Measurements from ENCODE around the gene PCTP.

The PCTP gene

DNA sequence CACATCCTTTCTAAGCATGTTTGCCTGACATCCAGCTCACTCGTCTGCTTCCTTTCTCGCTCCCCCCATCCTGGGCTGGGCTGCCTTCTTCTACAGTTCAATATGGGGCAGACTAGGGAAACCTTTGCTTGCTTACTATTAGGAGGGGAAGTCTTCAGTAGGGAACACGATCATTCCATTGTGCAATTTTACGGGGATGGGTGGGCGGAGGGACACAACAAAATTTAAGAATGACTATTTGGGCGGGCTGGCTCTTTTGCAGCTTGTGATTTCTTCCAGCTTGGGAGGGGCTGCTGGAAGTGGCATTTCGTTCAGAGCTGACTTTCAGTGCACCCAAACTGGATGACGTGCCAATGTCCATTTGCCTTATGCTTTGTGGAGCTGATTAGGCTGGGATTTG, 25.4 kb downstream of the PCTP start:
- H3K27me3 ChIP-seq (ENCODE audit: low read depth, low read length) = no peaks in the 10 kb centered on the region
- H3K4me1 ChIP-seq (ENCODE audit: control insufficient read depth in 1 of 2, insufficient read depth in 2 of 2, low read length in 2 of 2) = no peaks in the 10 kb centered on the region
- H3K27ac ChIP-seq (ENCODE audit: low read length) = no peak overlapping the region
- H3K9me3 ChIP-seq (ENCODE audit: control insufficient read depth in 1 of 2, low read length in 2 of 2) = no peaks in the 10 kb centered on the region
- peaks cover 41 to 49% of the 10 kb centered on the region in 2 donors for H3K36me3 ChIP-seq (ENCODE audit: control insufficient read depth in 1 of 2, insufficient read depth in 2 of 2, low read length in 2 of 2)
- no peak overlapping the region for H3K4me3 ChIP-seq (ENCODE audit: low read depth in 1 of 2, low read length in 2 of 2)

DNA sequence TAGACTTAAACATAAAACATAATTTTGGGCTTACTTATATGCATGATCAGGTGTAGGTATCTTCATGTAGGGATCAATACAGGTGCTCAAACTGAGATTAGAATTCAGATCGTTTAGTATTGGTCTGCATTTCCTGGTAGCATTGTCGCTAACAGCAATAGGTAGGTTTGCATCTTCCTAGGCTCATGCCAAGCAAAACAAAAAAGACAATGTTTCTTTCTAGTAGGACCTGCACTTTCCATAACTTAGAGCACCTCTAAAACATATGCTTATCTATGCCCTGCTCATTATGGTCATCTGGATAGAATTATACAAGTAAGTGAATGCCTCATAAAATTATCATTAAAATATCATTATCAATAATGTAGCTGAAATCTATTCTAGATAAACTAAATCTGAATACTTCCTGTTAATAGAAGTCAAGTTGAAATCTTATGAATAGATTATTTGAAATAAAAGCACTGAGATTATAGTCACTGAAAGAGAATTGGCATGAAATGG, 26.7 kb downstream of the PCTP start:
- H3K36me3 ChIP-seq (ENCODE audit: control insufficient read depth in 1 of 2, insufficient read depth in 2 of 2, low read length in 2 of 2) = peaks cover 33 to 43% of the 10 kb centered on the region in 2 donors
- no peaks in the 10 kb centered on the region for H3K9me3 ChIP-seq (ENCODE audit: control insufficient read depth in 1 of 2, low read length in 2 of 2)
- no peak overlapping the region for H3K27ac ChIP-seq (ENCODE audit: low read length)
- H3K27me3 ChIP-seq (ENCODE audit: low read depth, low read length) = no peaks in the 10 kb centered on the region
- H3K4me1 ChIP-seq (ENCODE audit: control insufficient read depth in 1 of 2, insufficient read depth in 2 of 2, low read length in 2 of 2) = no peaks in the 10 kb centered on the region
- no peak overlapping the region for H3K4me3 ChIP-seq (ENCODE audit: low read depth in 1 of 2, low read length in 2 of 2)

GRCh38 chr17:55778389-55779118, 27.7 kb downstream of the PCTP start:
- H3K9me3 ChIP-seq (ENCODE audit: control insufficient read depth in 1 of 2, low read length in 2 of 2) = no peaks in the 10 kb centered on the region
- peaks cover 26 to 33% of the 10 kb centered on the region in 2 donors for H3K36me3 ChIP-seq (ENCODE audit: control insufficient read depth in 1 of 2, insufficient read depth in 2 of 2, low read length in 2 of 2)

GRCh38 chr17:55783684-55784245, 32.9 kb downstream of the PCTP start:
- Histone ChIP-seq H3K27ac (ENCODE audit: low read length) (no peak overlapping the region), H3K36me3 (ENCODE audit: control insufficient read depth in 1 of 2, insufficient read depth in 2 of 2, low read length in 2 of 2) (no peaks in the 10 kb centered on the region), H3K27me3 (ENCODE audit: low read depth, low read length) (no peaks in the 10 kb centered on the region), H3K4me3 (ENCODE audit: low read depth in 1 of 2, low read length in 2 of 2) (no peak overlapping the region), H3K4me1 (ENCODE audit: control insufficient read depth in 1 of 2, insufficient read depth in 2 of 2, low read length in 2 of 2) (no peaks in the 10 kb centered on the region), H3K9me3 (ENCODE audit: control insufficient read depth in 1 of 2, low read length in 2 of 2) (no peaks in the 10 kb centered on the region)

More at GRCh38 chr17:55778389-55779118, 27.7 kb downstream of the PCTP start:
- Histone ChIP-seq H3K4me3 (ENCODE audit: low read depth in 1 of 2, low read length in 2 of 2) (no peak overlapping the region), H3K27ac (ENCODE audit: low read length) (no peak overlapping the region), H3K27me3 (ENCODE audit: low read depth, low read length) (no peaks in the 10 kb centered on the region), H3K4me1 (ENCODE audit: control insufficient read depth in 1 of 2, insufficient read depth in 2 of 2, low read length in 2 of 2) (no peaks in the 10 kb centered on the region)

DNA sequence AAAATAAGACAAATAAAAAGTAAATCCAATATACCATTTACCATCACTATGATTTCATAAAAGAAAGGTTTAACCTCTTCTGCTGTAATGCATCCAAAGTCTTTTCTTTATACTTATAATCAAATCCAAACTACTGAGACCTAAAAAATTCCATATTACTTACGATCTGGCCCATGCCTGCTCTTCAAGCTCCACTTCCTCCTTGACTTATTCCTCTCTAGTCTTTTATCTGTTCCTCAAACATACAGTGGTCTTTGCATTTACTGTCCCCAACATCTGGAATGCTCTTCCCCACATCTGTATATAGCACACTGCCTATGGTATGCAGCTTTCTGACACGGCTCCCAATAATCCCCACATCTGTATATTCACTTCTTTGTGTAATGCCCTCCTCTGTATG, 33.8 kb downstream of the PCTP start:
- Histone ChIP-seq H3K27me3 (ENCODE audit: low read depth, low read length) (no peaks in the 10 kb centered on the region), H3K9me3 (ENCODE audit: control insufficient read depth in 1 of 2, low read length in 2 of 2) (no peaks in the 10 kb centered on the region), H3K4me3 (ENCODE audit: low read depth in 1 of 2, low read length in 2 of 2) (no peak overlapping the region), H3K27ac (ENCODE audit: low read length) (no peak overlapping the region), H3K36me3 (ENCODE audit: control insufficient read depth in 1 of 2, insufficient read depth in 2 of 2, low read length in 2 of 2) (no peaks in the 10 kb centered on the region), H3K4me1 (ENCODE audit: control insufficient read depth in 1 of 2, insufficient read depth in 2 of 2, low read length in 2 of 2) (no peaks in the 10 kb centered on the region)

DNA sequence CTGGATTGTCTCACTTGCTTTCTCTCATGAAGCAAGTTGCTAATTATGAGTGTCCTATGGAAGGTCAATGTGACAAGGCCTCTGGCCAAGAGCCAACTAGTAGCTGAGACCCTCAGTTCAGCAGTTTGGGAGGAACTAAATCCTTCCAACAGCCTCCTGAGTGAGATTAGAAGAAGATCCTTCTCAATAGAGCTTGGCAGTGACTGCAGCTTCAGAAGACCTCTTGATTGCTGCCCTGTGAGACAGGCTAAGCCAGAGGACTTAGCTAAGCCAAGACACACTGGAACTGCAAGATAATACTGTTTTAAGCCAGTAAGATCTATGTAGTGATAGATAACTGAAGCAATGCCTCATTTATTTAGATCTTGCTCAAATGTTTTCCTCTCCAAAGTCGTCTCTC, 34.3 kb downstream of the PCTP start:
- Histone ChIP-seq H3K27ac (ENCODE audit: low read length) (no peak overlapping the region), H3K36me3 (ENCODE audit: control insufficient read depth in 1 of 2, insufficient read depth in 2 of 2, low read length in 2 of 2) (no peaks in the 10 kb centered on the region)

GRCh38 chr17:55793272-55793671, 42.4 kb downstream of the PCTP start:
- no peak overlapping the region for H3K27ac ChIP-seq (ENCODE audit: low read length)
- no peak overlapping the region for H3K4me3 ChIP-seq (ENCODE audit: low read depth in 1 of 2, low read length in 2 of 2)
- H3K36me3 ChIP-seq (ENCODE audit: control insufficient read depth in 1 of 2, insufficient read depth in 2 of 2, low read length in 2 of 2) = no peaks in the 10 kb centered on the region
- H3K9me3 ChIP-seq (ENCODE audit: control insufficient read depth in 1 of 2, low read length in 2 of 2) = no peaks in the 10 kb centered on the region
- H3K4me1 ChIP-seq (ENCODE audit: control insufficient read depth in 1 of 2, insufficient read depth in 2 of 2, low read length in 2 of 2) = no peaks in the 10 kb centered on the region
- no peaks in the 10 kb centered on the region for H3K27me3 ChIP-seq (ENCODE audit: low read depth, low read length)

More for the DNA sequence above, 34.3 kb downstream of the PCTP start:
- no peak overlapping the region for H3K4me3 ChIP-seq (ENCODE audit: low read depth in 1 of 2, low read length in 2 of 2)
- no peaks in the 10 kb centered on the region for H3K9me3 ChIP-seq (ENCODE audit: control insufficient read depth in 1 of 2, low read length in 2 of 2)
- H3K4me1 ChIP-seq (ENCODE audit: control insufficient read depth in 1 of 2, insufficient read depth in 2 of 2, low read length in 2 of 2) = no peaks in the 10 kb centered on the region
- H3K27me3 ChIP-seq (ENCODE audit: low read depth, low read length) = no peaks in the 10 kb centered on the region

DNA sequence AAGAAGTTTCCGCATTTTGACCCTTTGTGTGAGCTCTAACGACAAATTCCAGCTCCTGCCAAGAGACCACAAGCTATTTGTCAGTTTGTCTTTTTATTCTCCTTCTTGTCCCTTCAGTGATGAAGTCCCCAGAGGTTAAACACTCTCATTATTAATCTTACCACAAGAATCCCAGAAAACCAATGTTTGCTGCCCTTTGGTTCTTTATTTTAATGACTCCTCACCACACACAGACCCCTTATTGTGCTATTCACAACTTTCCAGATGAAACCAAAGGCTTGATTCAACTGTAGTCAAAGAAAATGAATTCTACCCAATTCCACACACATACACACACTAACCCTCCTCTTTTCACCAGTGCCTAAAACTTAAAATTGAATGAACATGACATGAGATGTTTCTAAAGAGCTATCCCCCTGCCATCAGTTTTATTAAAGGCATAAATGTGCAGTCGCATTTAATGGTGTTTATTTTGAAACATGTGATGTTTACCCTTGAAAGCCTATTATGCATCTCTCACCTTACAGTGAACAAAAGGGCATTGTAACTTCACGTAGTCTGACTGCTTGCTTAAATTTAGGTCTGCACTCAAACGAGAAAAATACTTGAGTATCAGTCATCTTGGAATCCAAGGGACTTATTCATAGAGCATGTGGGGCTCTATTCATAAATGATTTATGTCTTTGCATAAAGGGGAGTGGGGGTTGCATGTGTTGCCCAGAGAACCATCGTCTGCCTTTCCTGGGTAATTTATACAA, 44.1 kb downstream of the PCTP start:
- no peaks in the 10 kb centered on the region for H3K9me3 ChIP-seq (ENCODE audit: control insufficient read depth in 1 of 2, low read length in 2 of 2)
- H3K4me3 ChIP-seq (ENCODE audit: low read depth in 1 of 2, low read length in 2 of 2) = no peak overlapping the region
- no peaks in the 10 kb centered on the region for H3K27me3 ChIP-seq (ENCODE audit: low read depth, low read length)
- H3K27ac ChIP-seq (ENCODE audit: low read length) = no peak overlapping the region
- no peaks in the 10 kb centered on the region for H3K36me3 ChIP-seq (ENCODE audit: control insufficient read depth in 1 of 2, insufficient read depth in 2 of 2, low read length in 2 of 2)
- H3K4me1 ChIP-seq (ENCODE audit: control insufficient read depth in 1 of 2, insufficient read depth in 2 of 2, low read length in 2 of 2) = no peaks in the 10 kb centered on the region

DNA sequence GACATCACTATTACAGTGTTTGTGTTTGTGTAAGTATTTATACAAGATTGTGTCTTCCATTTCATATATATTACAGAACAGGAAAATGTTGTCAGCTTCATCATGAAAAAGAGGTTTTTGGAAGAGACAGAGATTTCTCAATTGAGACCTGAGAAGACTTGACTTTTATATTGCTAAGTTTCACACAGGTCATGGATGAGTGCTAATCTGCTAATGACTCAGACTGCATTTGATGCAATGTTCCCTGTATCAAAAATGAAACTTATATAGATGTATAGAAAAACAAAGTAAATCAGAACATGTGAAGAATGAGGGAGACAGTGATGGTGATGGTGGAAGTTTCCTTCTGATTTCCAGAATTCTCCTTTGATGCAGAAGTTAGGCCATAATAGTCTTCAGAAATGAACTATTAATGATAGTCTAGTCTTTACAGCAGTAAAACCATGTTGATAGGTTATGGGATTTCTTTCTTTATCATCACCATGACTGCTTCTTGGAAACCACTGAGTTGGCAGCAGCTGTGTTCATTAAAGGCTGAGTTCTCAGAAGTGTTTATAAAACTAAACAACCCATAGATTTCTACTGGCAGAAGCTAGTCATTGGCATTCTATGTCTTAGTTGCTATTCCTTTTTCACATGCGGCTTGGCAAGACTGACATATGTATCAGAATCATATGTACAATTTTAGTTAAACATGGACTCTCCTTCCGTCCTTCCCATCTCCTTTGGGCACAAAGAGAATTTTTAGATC, 56.1 kb downstream of the PCTP start:
- H3K4me1 ChIP-seq (ENCODE audit: control insufficient read depth in 1 of 2, insufficient read depth in 2 of 2, low read length in 2 of 2) = peaks cover 0 to 3% of the 10 kb centered on the region in 2 donors
- no peak overlapping the region for H3K27ac ChIP-seq (ENCODE audit: low read length)
- no peaks in the 10 kb centered on the region for H3K36me3 ChIP-seq (ENCODE audit: control insufficient read depth in 1 of 2, insufficient read depth in 2 of 2, low read length in 2 of 2)
- no peaks in the 10 kb centered on the region for H3K27me3 ChIP-seq (ENCODE audit: low read depth, low read length)
- H3K4me3 ChIP-seq (ENCODE audit: low read depth in 1 of 2, low read length in 2 of 2) = no peak overlapping the region
- peaks cover 0 to 2% of the 10 kb centered on the region in 2 donors for H3K9me3 ChIP-seq (ENCODE audit: control insufficient read depth in 1 of 2, low read length in 2 of 2)

GRCh38 chr17:55811536-55811935, 60.7 kb downstream of the PCTP start:
- Histone ChIP-seq H3K9me3 (ENCODE audit: control insufficient read depth in 1 of 2, low read length in 2 of 2) (no peaks in the 10 kb centered on the region), H3K27ac (ENCODE audit: low read length) (no peak overlapping the region), H3K4me3 (ENCODE audit: low read depth in 1 of 2, low read length in 2 of 2) (no peak overlapping the region), H3K27me3 (ENCODE audit: low read depth, low read length) (no peaks in the 10 kb centered on the region), H3K36me3 (ENCODE audit: control insufficient read depth in 1 of 2, insufficient read depth in 2 of 2, low read length in 2 of 2) (no peaks in the 10 kb centered on the region), H3K4me1 (ENCODE audit: control insufficient read depth in 1 of 2, insufficient read depth in 2 of 2, low read length in 2 of 2) (peaks cover 3 to 5% of the 10 kb centered on the region in 2 donors)

DNA sequence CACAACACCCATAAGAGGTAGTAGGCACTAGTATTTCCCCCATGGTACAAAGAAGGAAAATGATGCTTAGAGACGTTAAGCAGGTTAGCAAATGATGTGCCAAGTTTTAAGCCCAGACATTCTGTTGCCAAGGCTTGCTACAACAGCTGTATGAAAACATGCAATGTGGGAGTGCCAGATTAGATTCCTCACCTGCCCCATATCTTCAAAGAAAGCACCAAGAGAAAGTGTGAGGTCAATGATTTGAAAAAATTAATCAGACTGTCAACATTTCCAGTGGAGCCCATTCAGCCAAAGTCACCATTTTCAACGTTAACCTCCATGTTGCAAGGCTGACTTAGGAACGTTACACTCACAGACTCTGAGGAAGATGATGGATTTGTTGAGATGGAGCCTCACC, 61.5 kb downstream of the PCTP start:
- Histone ChIP-seq H3K9me3 (ENCODE audit: control insufficient read depth in 1 of 2, low read length in 2 of 2) (no peaks in the 10 kb centered on the region), H3K27me3 (ENCODE audit: low read depth, low read length) (no peaks in the 10 kb centered on the region), H3K36me3 (ENCODE audit: control insufficient read depth in 1 of 2, insufficient read depth in 2 of 2, low read length in 2 of 2) (no peaks in the 10 kb centered on the region), H3K27ac (ENCODE audit: low read length) (no peak overlapping the region), H3K4me1 (ENCODE audit: control insufficient read depth in 1 of 2, insufficient read depth in 2 of 2, low read length in 2 of 2) (peaks cover 3 to 5% of the 10 kb centered on the region in 2 donors), H3K4me3 (ENCODE audit: low read depth in 1 of 2, low read length in 2 of 2) (no peak overlapping the region)

Data from muscle layer of duodenum (tissue), 2 donors.